ENCODE measurements around the gene SLC25A38.
"Not testable (repeated sequence)": the region's sequence is repeated elsewhere in the genome, so short reads cannot be mapped to it uniquely, and the experiment has no call there.

Gene SLC25A38

GRCh38 chr3:39407259-39407629 lies 24.1 kb downstream of the SLC25A38 start:
- DNase-seq (ENCODE audit: low spot score) = no peak

GRCh38 chr3:39407773-39408492 lies 24.8 kb downstream of the SLC25A38 start:
- no peak for DNase-seq (ENCODE audit: low spot score)

- no peak for DNase-seq (ENCODE audit: low spot score)
Observed at GRCh38 chr3:39408493-39409372, 25.6 kb downstream of the SLC25A38 start.

- no peak for DNase-seq (ENCODE audit: low spot score)
Observed at GRCh38 chr3:39409514-39410136, 26.5 kb downstream of the SLC25A38 start.

- DNase-seq (ENCODE audit: low spot score) = no peak
Observed at GRCh38 chr3:39410893-39411292, 27.7 kb downstream of the SLC25A38 start.

GRCh38 chr3:39412668-39413260 lies 29.6 kb downstream of the SLC25A38 start:
- no peak for DNase-seq (ENCODE audit: low spot score)

GRCh38 chr3:39413691-39414420 lies 30.7 kb downstream of the SLC25A38 start:
- DNase-seq (ENCODE audit: low spot score) = no peak

- peak; percentile 37 for DNase-seq (ENCODE audit: low spot score)
Observed at GRCh38 chr3:39414421-39414907, 31.3 kb downstream of the SLC25A38 start.

GRCh38 chr3:39415302-39415701 lies 32.1 kb downstream of the SLC25A38 start:
- DNase-seq (ENCODE audit: low spot score) = not testable (repeated sequence)

GRCh38 chr3:39415983-39416382 lies 32.8 kb downstream of the SLC25A38 start:
- no peak for DNase-seq (ENCODE audit: low spot score)

GRCh38 chr3:39416998-39417397 lies 33.8 kb downstream of the SLC25A38 start:
- not testable (repeated sequence) for DNase-seq (ENCODE audit: low spot score)

GRCh38 chr3:39418556-39419225 lies 35.5 kb downstream of the SLC25A38 start:
- DNase-seq (ENCODE audit: low spot score) = not testable (repeated sequence)

GRCh38 chr3:39419742-39420315 lies 36.7 kb downstream of the SLC25A38 start:
- DNase-seq (ENCODE audit: low spot score) = no peak

- DNase-seq (ENCODE audit: low spot score) = no peak
Observed at GRCh38 chr3:39420543-39420942, 37.4 kb downstream of the SLC25A38 start.

- no peak for DNase-seq (ENCODE audit: low spot score)
Observed at GRCh38 chr3:39423436-39423970, 40.3 kb downstream of the SLC25A38 start.

- no peak for DNase-seq (ENCODE audit: low spot score)
Observed at GRCh38 chr3:39426312-39426711, 43.1 kb downstream of the SLC25A38 start.

- DNase-seq (ENCODE audit: low spot score) = peak; percentile 50
Observed at GRCh38 chr3:39427506-39427905, 44.3 kb downstream of the SLC25A38 start.

- no peak for DNase-seq (ENCODE audit: low spot score)
Observed at GRCh38 chr3:39428745-39429201, 45.6 kb downstream of the SLC25A38 start.

- no peak for DNase-seq (ENCODE audit: low spot score)
Observed at GRCh38 chr3:39429466-39429865, 46.3 kb downstream of the SLC25A38 start.

GRCh38 chr3:39432342-39432741 lies 49.2 kb downstream of the SLC25A38 start:
- peak; percentile 41 for DNase-seq (ENCODE audit: low spot score)

Measured in kidney tubule cell (primary cell).